ENCODE measurements around the gene C16orf54. TPM values are rescaled to one million over a fixed set of nuclear protein-coding genes. Genes with fewer than 3 reads are reported as not detected.

The C16orf54 gene
- total and polyA plus RNA-seq, 9 of the 15 experiments (the other 6 are each of a cell fraction or from before 2014, with no cell fraction given) = 0.09 TPM; not detected in 8

- TF ChIP-seq GMEB1 (CRISPR knock-in tag; IDR thresholded peaks at IDR 0.05) (no peak), TOE1 (IDR thresholded peaks at IDR 0.05; ENCODE audit: borderline replicate concordance) (no peak), TOE1 (CRISPR knock-in tag; IDR thresholded peaks at IDR 0.05; ENCODE audit: borderline replicate concordance, low read depth) (0 out of 2 replicates have a peak, but pooled peaks have one; percentile 38), SIN3A (IDR thresholded peaks at IDR 0.05; ENCODE audit: borderline replicate concordance in 2 of 2, control insufficient read depth in 1 of 2, low read depth in 2 of 2, low read length in 2 of 2) (0 out of 4 replicates have a peak, but pooled peaks of 1 of the 2 experiments have one; percentile 13), SRSF7 (optimal IDR thresholded peaks at IDR 0.05; ENCODE audit: low read depth, low read length) (no peak), HMBOX1 (IDR thresholded peaks at IDR 0.05) (peak; percentile 50; the same call in 1 of the 2 replicates), TAL1 (IDR thresholded peaks at IDR 0.05) (no peak), FIP1L1 (IDR thresholded peaks at IDR 0.05; ENCODE audit: low read depth, low read length, poor library complexity, severe bottlenecking) (no peak), ATF7 (IDR thresholded peaks at IDR 0.05) (no peak), ARNT (IDR thresholded peaks at IDR 0.05) (no peak), ZNF3 (CRISPR knock-in tag; IDR thresholded peaks at IDR 0.05) (no peak), CSDE1 (IDR thresholded peaks at IDR 0.05) (0 out of 4 replicates have a peak, but pooled peaks of 1 of the 2 experiments have one; percentile 13)
Observed at GRCh38 chr16:29790949-29791844, 45.4 kb upstream of the C16orf54 start (continued).
